Panc1 (cell line): Measurements from ENCODE around the gene ELOF1. TPM values are rescaled to one million over a fixed set of nuclear protein-coding genes. Genes with fewer than 3 reads are reported as not detected.

ENCODE experiments used
- ATAC-seq: fragments of 200-7000 bp; cut with Tn5 transposase; 2 replicates; pipeline ENCODE4 v1.9.1; 2020; ENCODE audit warnings: mild to moderate bottlenecking, moderate library complexity
- BruUV-seq: library from RNA; stranded (reverse); fragments of 400-500 nt; replicated peaks from 2 replicates; lab custom pipeline; 2021; lab: Mats Ljungman, UMichigan
- CTCF ChIA-PET: fragments of 300-600 bp; sonication (Branson Sonifier 250); formaldehyde crosslinking; loops from one replicate; lab custom pipeline; 2022; ENCODE audit warnings: antibody characterized with exemption; lab: Charles Lee
- POLR2A ChIA-PET: fragments of 300-600 bp; sonication (Branson Sonifier 250); formaldehyde crosslinking; loops from one replicate; lab custom pipeline; 2022; ENCODE audit warnings: antibody characterized with exemption; lab: Charles Lee
- DNase-seq: peaks from one replicate; pipeline ENCODE4 v3.0.0-alpha.2; 2010; ENCODE audit warnings: low read depth, low spot score
- H3K27ac ChIP-seq: 2 replicates; pipeline ENCODE4 v1.5.1; 2011; ENCODE audit warnings: mild to moderate bottlenecking, low read length, inconsistent platforms
- H3K27me3 ChIP-seq: fragments of 200-500 bp; sonication (Bioruptor generic); 2 replicates; pipeline ENCODE4 v1.6.0; 2014; ENCODE audit warnings: low read length, inconsistent platforms; ENCODE audit not compliant: control insufficient read depth, insufficient read depth
- H3K36me3 ChIP-seq: fragments of 200-500 bp; sonication (Bioruptor generic); 2 replicates; pipeline ENCODE4 v1.5.1; 2014; ENCODE audit warnings: inconsistent platforms, mild to moderate bottlenecking, low read length, moderate library complexity; ENCODE audit not compliant: control insufficient read depth, insufficient read depth
- H3K4me1 ChIP-seq: 2 replicates; pipeline ENCODE4 v1.5.1; 2011; ENCODE audit warnings: inconsistent platforms, mild to moderate bottlenecking, low read length, moderate library complexity; ENCODE audit not compliant: control insufficient read depth, insufficient read depth
- H3K4me3 ChIP-seq, 2 experiments: 2 replicates each; pipeline ENCODE4 v1.5.1; 2011 to 2012; ENCODE audit warnings: low read depth in 2 of 2, low read length in 2 of 2, mild to moderate bottlenecking in 2 of 2, inconsistent platforms in 1 of 2, moderate library complexity in 1 of 2
- H3K9me3 ChIP-seq: fragments of 200-500 bp; sonication (Bioruptor generic); 2 replicates; pipeline ENCODE4 v1.5.1; 2014; ENCODE audit warnings: low read depth, mild to moderate bottlenecking, inconsistent platforms, low read length, moderate library complexity; ENCODE audit not compliant: control insufficient read depth, insufficient read depth
- POLR2AphosphoS5 ChIP-seq: IDR thresholded peaks from 2 replicates; pipeline ENCODE4 v1.6.1; 2012; ENCODE audit warnings: mild to moderate bottlenecking, low read depth, low read length, moderate library complexity
- SIN3A ChIP-seq: IDR thresholded peaks from 2 replicates; pipeline ENCODE4 v1.6.1; 2012; ENCODE audit warnings: low read depth, mild to moderate bottlenecking, low read length, moderate library complexity, borderline replicate concordance; ENCODE audit not compliant: insufficient read depth
- TCF7L2 ChIP-seq: IDR thresholded peaks from 2 replicates; pipeline ENCODE4 v1.6.1; 2011; ENCODE audit warnings: mild to moderate bottlenecking, low read depth, low read length, inconsistent platforms
- in situ Hi-C: cut with HindIII; loops from 2 replicates; pipeline ENCODE4 v1.10.0; 2016; ENCODE audit warnings: low sequenced_read_pairs, low pct_unique_long_range_greater_than_20kb
- intact Hi-C: fragments of 100-400 bp; cut with micrococcal nuclease; formaldehyde crosslinking; loops from one replicate; pipeline ENCODE4 v1.10.0; 2022; ENCODE audit not compliant: unreplicated experiment
- total RNA-seq: library from RNA; stranded (reverse); gene quantifications from one replicate; pipeline ENCODE4 v1.2.1, GENCODE V29; 2021; ENCODE audit not compliant: unreplicated experiment
- TF ChIP-seq, protein P1 (sequence below), 2 experiments: IDR thresholded peaks; 2 replicates each; pipeline ENCODE4 v1.6.1; 2011 to 2012; ENCODE audit warnings: low read depth in 2 of 2, control low read depth in 1 of 2, low read length in 1 of 2, mild to moderate bottlenecking in 1 of 2, moderate library complexity in 1 of 2; ENCODE audit not compliant: insufficient read depth in 1 of 2
- TF ChIP-seq, protein P2 (sequence below): fragments of 450-650 bp; IDR thresholded peaks from 2 replicates; pipeline ENCODE4 v1.5.1; 2017; ENCODE audit warnings: mild to moderate bottlenecking

The ELOF1 gene
- total RNA-seq, 1 experiment from 2014 or later = 62.2 TPM

DNA sequence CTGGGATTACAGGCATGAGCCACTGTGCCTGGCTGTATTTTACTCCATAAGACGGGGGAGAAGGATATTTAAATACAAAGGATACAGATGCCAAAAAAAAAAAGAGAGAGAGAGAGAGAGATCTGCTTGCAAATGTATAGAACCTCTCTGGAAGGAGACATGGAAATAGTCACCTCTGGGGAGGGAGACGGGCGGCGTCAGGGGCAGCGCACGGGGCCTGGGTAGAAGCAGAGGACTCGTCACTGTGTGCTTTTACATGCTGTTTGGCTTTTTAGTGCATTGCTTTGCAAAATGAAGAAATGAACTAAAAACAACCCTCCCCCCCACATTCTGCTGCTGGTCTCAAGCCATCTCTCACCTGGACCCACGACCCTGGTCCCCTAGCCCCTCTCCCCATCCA, 48.6 kb downstream of the ELOF1 start:
- H3K4me3 ChIP-seq = no peak overlapping the region

DNA sequence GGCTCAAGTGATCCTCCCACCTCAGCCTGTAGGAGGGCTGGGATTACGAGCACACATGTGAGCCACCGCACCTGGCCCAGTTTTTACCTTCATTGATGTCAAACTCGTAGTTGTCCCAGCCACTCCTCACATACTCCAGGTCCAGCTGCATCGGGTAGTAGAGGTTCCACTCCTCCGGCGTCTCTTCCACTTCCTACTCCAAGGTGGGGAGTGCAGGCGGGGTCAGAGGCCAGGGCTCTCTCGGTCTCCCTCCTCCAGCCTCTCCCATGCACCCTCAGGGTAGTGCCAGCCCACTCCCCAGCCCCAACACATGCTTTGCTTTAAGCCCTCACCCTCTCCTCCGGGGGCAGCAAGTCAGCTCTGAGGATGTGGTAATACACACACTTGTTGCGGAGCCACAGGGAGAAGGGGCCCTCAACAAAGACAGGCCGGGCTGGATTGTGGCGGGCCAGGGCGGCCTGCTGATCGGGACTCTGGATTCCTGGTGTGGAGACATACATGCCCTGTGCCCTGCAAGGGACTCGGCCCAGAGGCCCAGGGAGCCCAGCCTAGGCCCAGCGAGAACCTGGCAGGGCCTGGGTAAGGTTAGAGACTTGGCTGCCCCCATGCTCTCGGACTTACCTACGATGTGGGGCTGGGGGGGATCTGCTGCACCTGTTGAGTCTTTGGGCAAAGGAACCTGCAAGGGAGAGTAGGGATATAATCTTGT, 51.5 kb downstream of the ELOF1 start:
- in situ Hi-C loops = no loop called here
- Histone ChIP-seq H3K4me3 (no peak overlapping the region), H3K36me3 (no peaks in the 10 kb centered on the region), H3K4me1 (peaks cover 3% of the 10 kb centered on the region; the same call in 1 of the 2 replicates), H3K9me3 (no peaks in the 10 kb centered on the region), H3K27me3 (no peaks in the 10 kb centered on the region), H3K27ac (no peak overlapping the region)
- POLR2A ChIA-PET = no interaction called here
- DNase-seq (no peak), ATAC-seq (no peak)
- no TSS peak for BruUV-seq
- intact Hi-C loops = no loop called here
- CTCF ChIA-PET = no interaction called here
- TF ChIP-seq, protein P1, sequence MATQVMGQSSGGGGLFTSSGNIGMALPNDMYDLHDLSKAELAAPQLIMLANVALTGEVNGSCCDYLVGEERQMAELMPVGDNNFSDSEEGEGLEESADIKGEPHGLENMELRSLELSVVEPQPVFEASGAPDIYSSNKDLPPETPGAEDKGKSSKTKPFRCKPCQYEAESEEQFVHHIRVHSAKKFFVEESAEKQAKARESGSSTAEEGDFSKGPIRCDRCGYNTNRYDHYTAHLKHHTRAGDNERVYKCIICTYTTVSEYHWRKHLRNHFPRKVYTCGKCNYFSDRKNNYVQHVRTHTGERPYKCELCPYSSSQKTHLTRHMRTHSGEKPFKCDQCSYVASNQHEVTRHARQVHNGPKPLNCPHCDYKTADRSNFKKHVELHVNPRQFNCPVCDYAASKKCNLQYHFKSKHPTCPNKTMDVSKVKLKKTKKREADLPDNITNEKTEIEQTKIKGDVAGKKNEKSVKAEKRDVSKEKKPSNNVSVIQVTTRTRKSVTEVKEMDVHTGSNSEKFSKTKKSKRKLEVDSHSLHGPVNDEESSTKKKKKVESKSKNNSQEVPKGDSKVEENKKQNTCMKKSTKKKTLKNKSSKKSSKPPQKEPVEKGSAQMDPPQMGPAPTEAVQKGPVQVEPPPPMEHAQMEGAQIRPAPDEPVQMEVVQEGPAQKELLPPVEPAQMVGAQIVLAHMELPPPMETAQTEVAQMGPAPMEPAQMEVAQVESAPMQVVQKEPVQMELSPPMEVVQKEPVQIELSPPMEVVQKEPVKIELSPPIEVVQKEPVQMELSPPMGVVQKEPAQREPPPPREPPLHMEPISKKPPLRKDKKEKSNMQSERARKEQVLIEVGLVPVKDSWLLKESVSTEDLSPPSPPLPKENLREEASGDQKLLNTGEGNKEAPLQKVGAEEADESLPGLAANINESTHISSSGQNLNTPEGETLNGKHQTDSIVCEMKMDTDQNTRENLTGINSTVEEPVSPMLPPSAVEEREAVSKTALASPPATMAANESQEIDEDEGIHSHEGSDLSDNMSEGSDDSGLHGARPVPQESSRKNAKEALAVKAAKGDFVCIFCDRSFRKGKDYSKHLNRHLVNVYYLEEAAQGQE (IDR thresholded peaks at IDR 0.05; ENCODE audit: insufficient read depth in 1 of 2, low read depth in 2 of 2, low read length in 1 of 2) = no peak
- no peak for TF ChIP-seq POLR2AphosphoS5
- TF ChIP-seq, protein P2, sequence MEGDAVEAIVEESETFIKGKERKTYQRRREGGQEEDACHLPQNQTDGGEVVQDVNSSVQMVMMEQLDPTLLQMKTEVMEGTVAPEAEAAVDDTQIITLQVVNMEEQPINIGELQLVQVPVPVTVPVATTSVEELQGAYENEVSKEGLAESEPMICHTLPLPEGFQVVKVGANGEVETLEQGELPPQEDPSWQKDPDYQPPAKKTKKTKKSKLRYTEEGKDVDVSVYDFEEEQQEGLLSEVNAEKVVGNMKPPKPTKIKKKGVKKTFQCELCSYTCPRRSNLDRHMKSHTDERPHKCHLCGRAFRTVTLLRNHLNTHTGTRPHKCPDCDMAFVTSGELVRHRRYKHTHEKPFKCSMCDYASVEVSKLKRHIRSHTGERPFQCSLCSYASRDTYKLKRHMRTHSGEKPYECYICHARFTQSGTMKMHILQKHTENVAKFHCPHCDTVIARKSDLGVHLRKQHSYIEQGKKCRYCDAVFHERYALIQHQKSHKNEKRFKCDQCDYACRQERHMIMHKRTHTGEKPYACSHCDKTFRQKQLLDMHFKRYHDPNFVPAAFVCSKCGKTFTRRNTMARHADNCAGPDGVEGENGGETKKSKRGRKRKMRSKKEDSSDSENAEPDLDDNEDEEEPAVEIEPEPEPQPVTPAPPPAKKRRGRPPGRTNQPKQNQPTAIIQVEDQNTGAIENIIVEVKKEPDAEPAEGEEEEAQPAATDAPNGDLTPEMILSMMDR = no peak
- TF ChIP-seq TCF7L2 = no peak
- TF ChIP-seq SIN3A = no peak

More for the DNA sequence above, 48.6 kb downstream of the ELOF1 start:
- Histone ChIP-seq H3K9me3 (no peaks in the 10 kb centered on the region), H3K27me3 (no peaks in the 10 kb centered on the region), H3K4me1 (no peaks in the 10 kb centered on the region), H3K27ac (no peak overlapping the region), H3K36me3 (no peaks in the 10 kb centered on the region)
- in situ Hi-C loops (no loop called here), intact Hi-C loops (no loop called here)
- DNase-seq (no peak), ATAC-seq (no peak)
- no peak for TF ChIP-seq TCF7L2
- no peak for TF ChIP-seq POLR2AphosphoS5
- TF ChIP-seq, protein P2 = no peak
- TF ChIP-seq, protein P1 (IDR thresholded peaks at IDR 0.05; ENCODE audit: insufficient read depth in 1 of 2, low read depth in 2 of 2, low read length in 1 of 2) = no peak
- no peak for TF ChIP-seq SIN3A
- BruUV-seq = no TSS peak
- ChIA-PET CTCF (no interaction called here), POLR2A (no interaction called here)
